H7 (cell line): Measurements from ENCODE around the gene CISH. TPM values are rescaled to one million over a fixed set of nuclear protein-coding genes. Genes with fewer than 3 reads are reported as not detected.
A peak's percentile ranks its signal among the peaks of the same experiment; 100 is the strongest.

Experiments
- DNase-seq: peaks from one replicate; pipeline ENCODE4 v3.0.0; 2012
- H3K27me3 ChIP-seq: 2 replicates; pipeline ENCODE4 v1.6.0; 2011; ENCODE audit warnings: mild to moderate bottlenecking, low read length; ENCODE audit not compliant: control insufficient read depth, insufficient read depth
- H3K36me3 ChIP-seq: replicated peaks from 2 replicates; pipeline ENCODE4 v1.5.1; 2011; ENCODE audit warnings: low read length; ENCODE audit not compliant: control insufficient read depth, insufficient read depth
- H3K4me3 ChIP-seq: 2 replicates; pipeline ENCODE4 v1.5.1; 2011; ENCODE audit warnings: low read depth, mild to moderate bottlenecking, control low read depth, low read length, moderate library complexity; ENCODE audit not compliant: insufficient read depth
- total RNA-seq: library from RNA; depleted of rRNA; stranded (reverse); fragments of >200 nt; shearing (Covaris generic); gene quantifications from 2 replicates; pipeline ENCODE4 v1.2.3, GENCODE V29; 2014

Gene CISH
- total RNA-seq, 1 experiment from 2014 or later = 1.6 TPM

GRCh38 chr3:50603261-50604109 lies 8.1 kb downstream of the CISH start:
- no peak for DNase-seq
- no peaks in the 10 kb centered on the region; the same call in 1 of the 2 replicates for H3K36me3 ChIP-seq
- no peaks in the 10 kb centered on the region for H3K27me3 ChIP-seq
- no peak overlapping the region for H3K4me3 ChIP-seq

- no peak overlapping the region for H3K4me3 ChIP-seq
- no peak for DNase-seq
Measured at GRCh38 chr3:50602595-50603191, 8.9 kb downstream of the CISH start.

GRCh38 chr3:50600841-50601591 lies 10.6 kb downstream of the CISH start:
- DNase-seq = peak; percentile 72
- no peaks in the 10 kb centered on the region for H3K27me3 ChIP-seq
- no peaks in the 10 kb centered on the region for H3K36me3 ChIP-seq
- H3K4me3 ChIP-seq = no peak overlapping the region

More at GRCh38 chr3:50602595-50603191, 8.9 kb downstream of the CISH start:
- H3K27me3 ChIP-seq = no peaks in the 10 kb centered on the region
- no peaks in the 10 kb centered on the region; the same call in 1 of the 2 replicates for H3K36me3 ChIP-seq

GRCh38 chr3:50600141-50600753 lies 11.3 kb downstream of the CISH start:
- DNase-seq = no peak
- H3K27me3 ChIP-seq = no peaks in the 10 kb centered on the region
- H3K4me3 ChIP-seq = no peak overlapping the region
- H3K36me3 ChIP-seq = no peaks in the 10 kb centered on the region

- H3K4me3 ChIP-seq = no peak overlapping the region
- H3K36me3 ChIP-seq = no peaks in the 10 kb centered on the region
- H3K27me3 ChIP-seq = no peaks in the 10 kb centered on the region
- DNase-seq = no peak
Measured at GRCh38 chr3:50599716-50600118, 11.9 kb downstream of the CISH start.

- no peaks in the 10 kb centered on the region for H3K36me3 ChIP-seq
- no peaks in the 10 kb centered on the region for H3K27me3 ChIP-seq
- no peak overlapping the region for H3K4me3 ChIP-seq
- DNase-seq = no peak
Measured at GRCh38 chr3:50599115-50599715, 12.4 kb downstream of the CISH start.

- Histone ChIP-seq H3K4me3 (no peak overlapping the region), H3K36me3 (no peaks in the 10 kb centered on the region), H3K27me3 (no peaks in the 10 kb centered on the region; the same call in 1 of the 2 replicates)
- DNase-seq = no peak
Measured at GRCh38 chr3:50594253-50594785, 17.3 kb downstream of the CISH start.

GRCh38 chr3:50592568-50592967 lies 19.0 kb downstream of the CISH start:
- no peaks in the 10 kb centered on the region; the same call in 1 of the 2 replicates for H3K27me3 ChIP-seq
- H3K4me3 ChIP-seq = no peak overlapping the region
- H3K36me3 ChIP-seq = no peaks in the 10 kb centered on the region
- no peak for DNase-seq

- Histone ChIP-seq H3K4me3 (no peak overlapping the region), H3K27me3 (no peaks in the 10 kb centered on the region; the same call in 1 of the 2 replicates), H3K36me3 (no peaks in the 10 kb centered on the region)
- DNase-seq = no peak
Measured at GRCh38 chr3:50591196-50591741, 20.3 kb downstream of the CISH start.

- Histone ChIP-seq H3K36me3 (no peaks in the 10 kb centered on the region), H3K27me3 (no peaks in the 10 kb centered on the region; the same call in 1 of the 2 replicates), H3K4me3 (no peak overlapping the region)
- no peak for DNase-seq
Measured at GRCh38 chr3:50588759-50589433, 22.7 kb downstream of the CISH start.

- Histone ChIP-seq H3K27me3 (no peaks in the 10 kb centered on the region; the same call in 1 of the 2 replicates), H3K4me3 (no peak overlapping the region), H3K36me3 (no peaks in the 10 kb centered on the region)
- DNase-seq = no peak
Measured at GRCh38 chr3:50587806-50588758, 23.5 kb downstream of the CISH start.

- no peak for DNase-seq
- no peak overlapping the region for H3K4me3 ChIP-seq
- no peaks in the 10 kb centered on the region for H3K36me3 ChIP-seq
- no peaks in the 10 kb centered on the region for H3K27me3 ChIP-seq
Measured at GRCh38 chr3:50587373-50587772, 24.2 kb downstream of the CISH start.
